NB4 (cell line): ENCODE data around the gene TUFM.

ENCODE experiments used
- CTCF ChIP-seq: IDR thresholded peaks from one replicate; pipeline ENCODE4 v1.5.1; 2012; ENCODE audit warnings: low read depth, low read length
- POLR2A ChIP-seq: IDR thresholded peaks from 2 replicates; pipeline ENCODE4 v1.6.1; 2011; ENCODE audit warnings: mild to moderate bottlenecking; ENCODE audit not compliant: insufficient read length; ENCODE audit errors: extremely low read depth

GRCh38 chr16:28839899-28840298, 6.2 kb downstream of the TUFM start:
- TF ChIP-seq POLR2A (no peak), CTCF (no peak)
